Tibial artery (tissue), 4 donors: ENCODE results near the gene PRRC2C.
"Not testable (repeated sequence)": the region's sequence is repeated elsewhere in the genome, so short reads cannot be mapped to it uniquely, and the experiment has no call there.

ENCODE experiments used
- DNase-seq, 2 donors: peaks; one replicate each; pipeline ENCODE4 v3.0.0-alpha.2; 2019
- H3K27ac ChIP-seq, 2 donors: fragments of 200-600 bp; sonication (generic) in 1 of 2; 1 replicate in 1 of 2; 2 replicates in 1 of 2; pipeline ENCODE4 v1.5.1; 2018 to 2019; ENCODE audit warnings: mild to moderate bottlenecking in 1 of 2
- H3K27me3 ChIP-seq, 2 donors: fragments of 200-600 bp; sonication (generic) in 1 of 2; one replicate each; pipeline versions ENCODE4 v1.5.1 to v1.6.0; 2016 to 2019
- H3K36me3 ChIP-seq, 3 donors: fragments of 200-600 bp; sonication (generic) in 2 of 3; one replicate each; pipeline ENCODE4 v1.5.1; 2016 to 2019; ENCODE audit warnings: mild to moderate bottlenecking in 2 of 3
- H3K4me1 ChIP-seq, 4 donors: fragments of 200-600 bp; sonication (generic) in 2 of 4; 1 replicate in 3 of 4; 2 replicates in 1 of 4; pipeline ENCODE4 v1.5.1; 2016 to 2019
- H3K4me3 ChIP-seq, 2 donors: fragments of 200-600 bp; sonication (generic) in 1 of 2; 1 replicate in 1 of 2; 2 replicates in 1 of 2; pipeline ENCODE4 v1.5.1; 2018 to 2019; ENCODE audit warnings: mild to moderate bottlenecking in 2 of 2
- H3K9me3 ChIP-seq, 3 donors: fragments of 200-600 bp; sonication (generic) in 1 of 3; one replicate each; pipeline ENCODE4 v1.5.1; 2016 to 2019
- intact Hi-C: fragments of 100-400 bp; cut with DNase I; formaldehyde crosslinking; loops from one replicate; pipeline ENCODE4 v1.15.0; 2023; ENCODE audit warnings: low total_unique reads
- TF ChIP-seq, protein P1 (sequence below), 2 experiments: fragments of 200-600 bp in 1 of 2; fragments of 450-650 bp in 1 of 2; IDR thresholded peaks; one replicate each; pipeline ENCODE4 v1.5.1; 2017 to 2019; ENCODE audit warnings: antibody characterized with exemption in 2 of 2, mild to moderate bottlenecking in 1 of 2, moderate library complexity in 1 of 2

PRRC2C gene

DNA sequence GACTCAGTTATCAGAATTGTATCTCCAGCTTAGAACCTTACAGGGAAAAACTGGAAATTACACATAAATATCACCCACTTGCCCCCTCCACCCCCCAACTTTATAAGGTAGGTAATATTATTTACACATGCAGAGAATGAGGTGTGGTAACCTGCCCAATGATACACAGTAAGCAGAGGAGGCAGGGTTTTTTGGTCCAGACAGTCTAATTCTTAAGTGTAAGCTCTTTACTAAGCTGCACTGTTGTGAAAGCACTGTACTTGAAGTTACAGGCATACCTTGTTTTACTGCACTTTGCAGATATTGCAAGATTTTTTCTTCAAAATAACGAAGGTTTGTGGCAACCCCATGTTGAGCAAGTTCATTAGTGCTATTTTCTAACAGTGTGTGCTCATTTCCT is 111.9 kb downstream of the PRRC2C start:
- Histone ChIP-seq H3K36me3 (peaks cover 15 to 32% (median 16%) of the 10 kb centered on the region in 3 donors), H3K4me1 (no peaks in the 10 kb centered on the region)

DNA sequence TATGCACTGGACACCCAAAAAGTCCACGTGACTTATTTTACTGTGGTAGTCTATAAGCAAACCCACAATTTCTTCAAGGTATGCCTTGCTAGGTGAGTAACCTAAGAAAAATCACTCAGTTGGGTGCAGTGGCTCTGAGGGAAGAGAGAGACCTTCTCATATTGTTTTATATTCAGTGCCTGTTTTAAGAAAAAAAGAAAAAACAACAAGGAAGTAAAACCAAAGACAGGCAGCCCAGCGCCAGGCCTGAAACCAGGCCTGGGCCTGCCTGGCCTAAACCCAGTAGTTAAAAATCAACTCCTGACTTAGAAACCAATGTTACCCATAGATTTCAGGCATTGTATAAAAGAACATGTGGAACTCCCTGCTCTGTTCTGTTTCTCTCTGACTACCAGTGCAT is 115.0 kb downstream of the PRRC2C start:
- intact Hi-C loops, H3K9me3 ChIP-seq, H3K4me1 ChIP-seq, DNase-seq, H3K27me3 ChIP-seq, H3K36me3 ChIP-seq, H3K27ac ChIP-seq, H3K4me3 ChIP-seq: not testable (repeated sequence)

More for the DNA sequence above, 111.9 kb downstream of the PRRC2C start:
- intact Hi-C loops = no loop called here
- no peak for DNase-seq
- Histone ChIP-seq H3K9me3 (no peaks in the 10 kb centered on the region), H3K4me3 (no peak overlapping the region), H3K27ac (no peak overlapping the region), H3K27me3 (no peaks in the 10 kb centered on the region)
- TF ChIP-seq, protein P1, sequence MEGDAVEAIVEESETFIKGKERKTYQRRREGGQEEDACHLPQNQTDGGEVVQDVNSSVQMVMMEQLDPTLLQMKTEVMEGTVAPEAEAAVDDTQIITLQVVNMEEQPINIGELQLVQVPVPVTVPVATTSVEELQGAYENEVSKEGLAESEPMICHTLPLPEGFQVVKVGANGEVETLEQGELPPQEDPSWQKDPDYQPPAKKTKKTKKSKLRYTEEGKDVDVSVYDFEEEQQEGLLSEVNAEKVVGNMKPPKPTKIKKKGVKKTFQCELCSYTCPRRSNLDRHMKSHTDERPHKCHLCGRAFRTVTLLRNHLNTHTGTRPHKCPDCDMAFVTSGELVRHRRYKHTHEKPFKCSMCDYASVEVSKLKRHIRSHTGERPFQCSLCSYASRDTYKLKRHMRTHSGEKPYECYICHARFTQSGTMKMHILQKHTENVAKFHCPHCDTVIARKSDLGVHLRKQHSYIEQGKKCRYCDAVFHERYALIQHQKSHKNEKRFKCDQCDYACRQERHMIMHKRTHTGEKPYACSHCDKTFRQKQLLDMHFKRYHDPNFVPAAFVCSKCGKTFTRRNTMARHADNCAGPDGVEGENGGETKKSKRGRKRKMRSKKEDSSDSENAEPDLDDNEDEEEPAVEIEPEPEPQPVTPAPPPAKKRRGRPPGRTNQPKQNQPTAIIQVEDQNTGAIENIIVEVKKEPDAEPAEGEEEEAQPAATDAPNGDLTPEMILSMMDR (IDR thresholded peaks at IDR 0.05) = no peak

DNA sequence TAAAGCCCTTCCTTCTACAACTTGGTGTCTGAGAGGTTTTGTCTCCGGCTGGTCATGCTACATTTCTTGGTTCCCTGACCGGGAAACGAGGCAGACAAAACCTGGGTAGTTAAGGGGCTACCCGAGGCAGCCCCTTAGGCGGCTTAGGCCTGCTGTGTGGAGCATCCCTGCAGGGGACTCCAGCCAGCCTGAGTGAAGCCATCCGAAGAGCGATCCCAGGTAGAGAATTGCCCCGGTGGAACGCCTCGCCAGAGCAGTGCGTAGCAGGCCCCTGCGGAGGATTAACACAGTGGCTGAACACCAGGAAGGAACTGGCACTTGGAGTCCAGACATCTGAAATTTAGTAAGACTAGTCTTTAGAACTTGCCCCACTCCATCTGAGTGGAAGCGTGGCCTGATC is 115.5 kb downstream of the PRRC2C start:
- DNase-seq = no peak
- H3K36me3 ChIP-seq = no peaks in the 10 kb centered on the region
- no peaks in the 10 kb centered on the region for H3K4me1 ChIP-seq
- no peaks in the 10 kb centered on the region for H3K9me3 ChIP-seq
- intact Hi-C loops = no loop called here
- H3K27me3 ChIP-seq = no peaks in the 10 kb centered on the region
- H3K27ac ChIP-seq = no peak overlapping the region
- H3K4me3 ChIP-seq = no peak overlapping the region
- TF ChIP-seq, protein P1 (IDR thresholded peaks at IDR 0.05) = no peak

DNA sequence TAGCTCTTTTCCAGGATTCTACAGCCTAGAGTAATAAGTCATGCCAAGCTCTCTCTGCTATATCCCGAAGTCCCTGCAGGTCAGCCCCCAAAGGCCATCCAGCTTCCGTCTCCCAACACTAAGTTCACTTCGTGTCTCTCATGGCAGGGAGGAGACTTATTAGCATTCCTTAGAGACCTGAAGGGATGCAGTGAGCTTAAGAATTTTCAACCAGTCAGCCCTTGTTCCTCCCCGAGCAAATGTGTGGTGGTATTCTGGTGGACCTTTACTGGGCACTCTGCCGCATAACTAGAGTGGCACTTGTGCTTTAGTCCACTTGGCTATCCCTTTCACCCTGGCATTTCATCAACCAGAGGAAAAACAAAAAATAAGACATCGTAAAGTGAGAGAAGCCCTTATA is 117.7 kb downstream of the PRRC2C start:
- H3K36me3 ChIP-seq, DNase-seq, H3K27ac ChIP-seq, H3K4me1 ChIP-seq, H3K9me3 ChIP-seq, intact Hi-C loops, H3K27me3 ChIP-seq, H3K4me3 ChIP-seq: not testable (repeated sequence)

DNA sequence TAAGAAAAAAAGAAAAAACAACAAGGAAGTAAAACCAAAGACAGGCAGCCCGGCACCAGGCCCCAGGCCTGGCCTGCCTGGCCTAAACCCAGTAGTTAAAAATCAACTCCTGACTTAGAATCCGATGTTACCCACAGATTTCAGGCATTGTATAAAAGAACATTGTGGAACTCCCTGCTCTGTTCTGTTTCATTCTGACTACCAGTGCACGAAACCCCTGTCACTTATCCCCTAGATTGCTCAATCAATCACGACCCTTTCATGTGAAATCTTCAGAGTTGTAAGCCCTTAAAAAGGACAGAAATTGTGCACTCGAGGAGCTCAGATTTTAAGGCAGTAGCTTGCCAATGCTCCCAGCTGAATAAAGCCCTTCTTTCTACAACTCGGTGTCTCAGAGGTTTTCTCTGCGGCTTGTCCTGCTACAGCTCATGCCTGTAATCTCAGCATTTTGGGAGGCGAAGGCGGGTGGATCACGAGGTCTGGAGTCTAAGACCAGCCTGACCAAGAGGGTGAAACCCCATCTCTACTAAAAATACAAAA is 121.1 kb downstream of the PRRC2C start:
- DNase-seq = no peak
- H3K27ac ChIP-seq = no peak overlapping the region
- H3K9me3 ChIP-seq = no peaks in the 10 kb centered on the region
- H3K4me1 ChIP-seq = no peaks in the 10 kb centered on the region
- no peaks in the 10 kb centered on the region for H3K36me3 ChIP-seq
- TF ChIP-seq, protein P1 (IDR thresholded peaks at IDR 0.05) = no peak
- intact Hi-C loops = no loop called here
- no peaks in the 10 kb centered on the region for H3K27me3 ChIP-seq
- no peak overlapping the region for H3K4me3 ChIP-seq

DNA sequence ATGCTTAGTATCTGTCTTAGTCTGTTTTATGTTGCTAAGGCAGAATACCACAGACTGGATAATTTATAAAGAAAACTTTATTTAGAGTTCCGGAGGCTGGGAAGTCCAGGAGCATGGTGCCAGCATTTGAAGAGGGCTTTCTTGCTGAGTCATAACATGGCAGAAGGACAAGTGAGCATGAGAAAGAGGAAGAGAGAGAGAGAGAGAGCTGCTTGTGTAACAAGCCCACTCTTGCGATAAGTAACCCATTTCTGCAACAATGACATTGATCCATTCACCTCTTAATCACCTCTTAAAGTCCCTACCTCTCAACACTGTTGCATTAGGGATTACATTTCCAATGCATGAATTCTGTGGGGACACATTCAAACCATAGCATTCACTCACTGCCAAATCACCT is 125.1 kb downstream of the PRRC2C start:
- TF ChIP-seq, protein P1 (IDR thresholded peaks at IDR 0.05) = no peak
- H3K9me3 ChIP-seq = no peaks in the 10 kb centered on the region
- H3K27ac ChIP-seq = no peak overlapping the region
- no peak for DNase-seq
- H3K27me3 ChIP-seq = no peaks in the 10 kb centered on the region
- H3K36me3 ChIP-seq = no peaks in the 10 kb centered on the region
- no peak overlapping the region for H3K4me3 ChIP-seq
- intact Hi-C loops = no loop called here
- no peaks in the 10 kb centered on the region for H3K4me1 ChIP-seq

DNA sequence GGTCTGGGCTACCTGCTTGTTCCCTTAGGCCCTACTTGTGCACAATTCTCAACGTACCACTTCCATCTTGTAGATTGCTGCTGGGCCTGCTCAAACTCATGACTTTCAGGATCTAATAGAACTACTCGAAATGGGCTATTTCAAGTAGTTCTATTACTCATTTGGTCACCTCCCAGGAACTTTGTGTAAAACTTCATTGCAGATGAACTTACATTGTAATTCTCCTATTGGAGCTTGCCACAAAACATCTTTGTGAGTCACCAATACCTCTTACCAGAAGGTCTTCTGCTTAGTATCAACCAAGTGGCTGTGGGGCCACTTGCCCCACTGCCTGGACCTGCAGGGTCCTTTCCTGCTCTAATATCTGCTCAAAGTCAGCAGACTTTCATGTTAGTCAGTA is 126.0 kb downstream of the PRRC2C start:
- no peaks in the 10 kb centered on the region for H3K27me3 ChIP-seq
- intact Hi-C loops = no loop called here
- TF ChIP-seq, protein P1 (IDR thresholded peaks at IDR 0.05) = no peak
- no peak overlapping the region for H3K27ac ChIP-seq
- no peaks in the 10 kb centered on the region for H3K9me3 ChIP-seq
- H3K4me3 ChIP-seq = no peak overlapping the region
- H3K4me1 ChIP-seq = no peaks in the 10 kb centered on the region
- no peaks in the 10 kb centered on the region for H3K36me3 ChIP-seq
- DNase-seq = no peak
